22Rv1 (cell line): ENCODE results near the gene LRBA.

Source experiments
- CTCF ChIP-seq: fragments of 450-650 bp; IDR thresholded peaks from 2 replicates; pipeline ENCODE4 v1.5.1; 2017; ENCODE audit warnings: mild to moderate bottlenecking
- ZFX ChIP-seq: fragments of 450-650 bp; IDR thresholded peaks from 2 replicates; pipeline ENCODE4 v1.6.1; 2017; ENCODE audit warnings: antibody characterized with exemption, borderline replicate concordance

GRCh38 chr4:150355858-150356455, 659.1 kb downstream of the LRBA start:
- TF ChIP-seq CTCF (no peak), ZFX (no peak)
